TTC549 (cell line): ENCODE data around the gene KIF21A.

ENCODE experiments used
- FAIRE-seq: peaks from 2 replicates; lab custom pipeline; 2012; peaks lifted over from hg19 to GRCh38; lab: Jason Lieb, UNC

The KIF21A gene

DNA sequence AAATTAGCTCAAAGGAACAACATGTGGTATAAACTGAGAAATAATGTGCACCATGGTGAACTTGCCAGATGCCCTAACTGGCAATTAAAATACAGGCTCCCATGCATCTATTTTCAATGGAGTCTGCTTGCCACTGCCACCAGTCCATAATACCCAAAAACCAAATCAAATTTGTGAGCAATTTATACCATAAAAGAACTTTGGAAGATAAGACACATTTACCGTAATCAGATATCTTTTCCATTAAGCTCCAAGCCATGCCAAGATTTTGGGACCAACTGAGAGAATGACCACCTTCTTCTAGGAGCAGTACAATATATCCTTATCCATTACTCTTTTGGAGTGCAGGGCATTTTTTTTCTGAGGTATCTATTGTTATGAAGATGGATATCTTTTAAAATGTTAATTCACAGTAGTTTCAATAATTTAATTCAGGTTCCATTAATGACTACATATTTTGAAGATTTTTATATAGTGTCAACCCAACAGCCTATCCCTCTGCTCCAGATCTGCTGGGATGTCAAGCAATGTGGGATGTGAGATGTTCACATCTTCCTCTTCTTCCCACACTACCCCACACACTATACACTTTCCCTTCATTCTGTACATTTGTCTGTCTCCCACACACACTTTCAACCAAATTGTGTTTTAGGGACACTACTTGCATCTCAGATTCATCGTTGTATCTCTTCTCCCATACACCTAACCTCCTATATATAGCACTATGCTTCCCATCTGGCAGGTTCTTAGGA, 53.3 kb downstream of the KIF21A start:
- FAIRE-seq = no peak

DNA sequence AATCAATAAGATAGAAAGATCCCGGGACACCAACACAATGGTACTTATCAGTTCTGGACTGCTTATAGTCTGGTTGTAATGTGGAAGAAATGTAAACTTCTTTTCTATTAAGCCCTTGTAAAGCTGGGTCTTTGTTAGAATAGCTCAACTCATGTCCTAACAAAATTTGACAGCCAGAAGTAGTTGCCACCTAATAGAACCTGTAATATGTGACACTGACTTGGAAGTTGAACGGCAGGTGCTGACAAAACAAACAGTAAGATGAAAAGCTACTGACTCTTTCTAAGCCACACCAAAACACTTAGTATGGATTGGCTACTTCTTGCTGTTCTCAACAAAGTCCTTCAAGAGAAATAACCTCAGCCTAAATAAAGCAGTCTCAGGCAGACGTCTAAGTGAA, 56.6 kb downstream of the KIF21A start:
- FAIRE-seq = no peak

DNA sequence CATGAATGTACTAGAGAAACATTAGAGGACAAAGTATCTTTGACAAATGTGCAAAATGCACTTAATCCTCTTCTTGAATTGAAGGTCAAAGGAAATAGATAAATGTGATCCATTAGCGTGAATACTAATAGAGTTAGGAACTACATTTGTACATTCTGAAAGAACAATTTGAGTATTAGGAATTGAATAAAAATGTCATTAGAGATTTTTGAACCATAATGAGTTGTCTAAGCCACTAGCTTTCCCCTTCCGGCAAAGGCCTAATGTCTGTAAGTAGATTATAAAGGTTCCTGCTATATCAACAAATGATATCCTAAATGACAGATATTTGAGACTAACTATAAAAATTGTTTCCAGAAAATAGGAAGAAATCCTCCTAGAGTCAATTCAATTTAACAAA, 59.8 kb downstream of the KIF21A start:
- FAIRE-seq = no peak

DNA sequence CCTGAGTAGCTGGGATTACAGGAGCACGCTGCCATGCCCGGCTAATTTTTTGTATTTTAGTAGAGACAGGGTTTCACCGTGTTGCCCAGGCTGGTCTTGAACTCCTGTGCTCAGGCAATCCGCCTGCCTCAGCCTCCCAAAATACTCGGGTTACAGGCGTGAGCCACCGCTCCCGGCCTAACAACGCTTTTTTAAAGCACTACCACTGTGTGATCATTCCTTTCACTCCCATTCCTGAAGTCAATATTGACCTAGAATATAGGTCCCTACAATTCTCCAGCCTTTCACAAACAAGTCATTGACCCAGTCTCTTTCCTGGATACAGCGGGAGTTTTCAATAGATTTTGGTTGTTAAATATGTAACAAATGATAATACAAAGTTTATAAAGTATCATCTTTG, 62.8 kb downstream of the KIF21A start:
- FAIRE-seq = no peak

DNA sequence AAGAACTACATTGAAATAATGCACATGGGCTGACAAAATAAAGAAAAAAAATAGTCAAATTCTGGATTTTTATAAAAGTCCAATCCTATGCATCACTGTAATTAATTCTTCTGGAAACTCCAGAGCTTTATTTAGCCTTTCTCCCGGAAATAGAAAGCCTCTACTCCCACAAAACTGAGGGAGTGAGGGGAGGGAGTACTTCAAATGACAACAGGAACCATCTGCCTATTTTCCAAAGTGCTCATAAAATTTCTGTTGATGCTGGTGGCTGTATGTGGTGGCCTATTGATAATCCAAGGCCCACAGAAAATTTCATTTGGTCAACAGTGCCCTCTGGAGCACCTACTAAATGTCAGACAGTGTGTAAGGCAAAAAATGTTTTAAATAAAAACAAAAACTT, 64.6 kb downstream of the KIF21A start:
- no peak for FAIRE-seq

DNA sequence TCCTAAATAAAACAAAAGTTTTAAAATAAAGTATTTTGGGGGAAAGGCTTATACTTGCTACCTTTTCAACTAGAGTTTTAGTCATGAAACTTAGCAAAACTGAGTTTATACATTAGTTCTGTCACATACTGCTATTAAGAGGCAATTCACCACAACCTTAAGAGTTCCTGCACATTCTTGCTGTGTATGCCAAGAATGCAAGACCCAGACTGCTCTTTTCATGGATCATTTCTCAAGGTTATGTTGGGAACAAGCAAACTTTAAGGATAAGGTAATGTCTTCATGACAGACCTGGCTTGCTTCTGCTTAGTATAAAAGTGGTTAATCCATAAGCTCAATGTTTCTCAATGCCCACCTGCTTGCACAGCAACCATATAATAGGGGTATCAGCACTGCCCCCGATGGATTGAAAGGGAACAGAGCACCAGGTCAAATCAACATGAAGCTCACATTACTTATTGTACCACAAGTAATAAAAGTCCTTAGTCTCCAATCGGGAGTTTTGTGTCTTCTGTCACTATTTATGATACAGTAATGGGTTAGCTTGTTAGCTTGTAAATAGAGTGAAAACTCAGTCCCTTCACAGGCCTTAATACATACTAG, 67.6 kb downstream of the KIF21A start:
- no peak for FAIRE-seq

DNA sequence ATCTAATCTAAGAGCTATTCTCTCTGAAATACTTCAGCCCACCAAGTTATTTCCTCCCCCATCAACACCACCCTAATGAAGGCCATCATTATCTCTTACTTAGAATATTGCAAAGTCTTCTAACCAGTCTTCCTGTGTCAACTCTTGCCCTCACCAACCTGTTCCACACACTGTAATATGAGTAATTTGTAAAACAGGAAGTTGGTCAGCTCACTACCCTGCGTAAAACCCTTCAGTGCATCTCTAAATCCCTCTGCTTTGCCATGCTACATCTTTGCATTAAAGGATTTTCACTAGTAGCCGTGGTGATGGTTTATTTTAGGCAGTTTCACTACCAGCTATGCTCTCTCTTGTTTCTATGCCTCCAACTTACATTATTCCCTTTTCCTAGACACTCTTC, 70.0 kb downstream of the KIF21A start:
- FAIRE-seq = no peak

DNA sequence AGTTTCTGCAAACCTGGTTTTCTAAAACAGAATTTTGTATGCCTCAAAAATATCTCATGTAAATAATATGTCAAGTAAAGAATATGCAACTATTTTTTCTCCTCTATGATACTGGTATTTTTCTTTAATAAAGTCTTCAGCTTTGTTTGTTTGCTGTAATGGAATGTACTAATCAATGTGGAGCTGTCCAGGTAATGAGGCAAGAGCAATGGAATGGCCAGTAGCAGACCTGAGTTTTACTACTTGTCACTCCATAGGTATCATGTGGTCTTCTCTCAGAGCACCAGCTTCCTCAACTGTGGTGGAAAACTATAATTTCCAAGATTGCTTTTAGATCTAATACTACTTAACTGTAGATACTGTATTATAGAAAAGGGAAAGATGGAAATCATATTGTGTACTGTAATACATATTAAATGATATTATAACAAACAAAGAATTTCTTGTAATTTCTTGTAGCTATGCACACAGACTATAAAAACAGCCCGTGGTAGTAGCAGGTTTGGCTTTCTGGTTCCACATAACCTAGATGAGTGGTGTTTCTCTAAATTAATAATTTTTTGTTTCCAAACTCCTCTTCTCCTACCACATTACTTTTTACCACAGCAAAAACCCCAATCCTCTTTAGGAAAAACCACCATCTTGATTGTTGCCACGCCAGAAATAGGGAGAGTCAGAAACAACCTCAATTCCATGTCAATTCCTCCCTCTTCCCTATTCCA, 70.6 kb downstream of the KIF21A start:
- FAIRE-seq = no peak

DNA sequence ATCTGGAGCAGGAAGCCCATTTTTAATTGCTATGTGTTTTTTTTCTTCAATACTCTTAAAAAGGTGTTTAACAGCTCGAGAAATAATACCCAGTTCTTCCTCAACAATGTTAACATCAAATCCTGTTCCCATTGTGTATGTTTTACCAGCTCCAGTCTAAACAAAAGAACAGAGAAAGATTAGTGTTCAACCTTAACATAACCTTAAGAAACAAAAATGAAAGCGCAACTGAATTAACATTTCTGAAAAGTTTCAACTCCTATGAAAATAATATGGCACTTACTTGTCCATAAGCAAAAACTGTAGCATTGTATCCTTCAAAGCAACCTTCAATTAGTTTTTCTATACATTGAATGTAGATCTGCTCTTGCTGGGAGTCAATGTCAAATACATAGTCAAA, 73.2 kb downstream of the KIF21A start:
- no peak for FAIRE-seq

DNA sequence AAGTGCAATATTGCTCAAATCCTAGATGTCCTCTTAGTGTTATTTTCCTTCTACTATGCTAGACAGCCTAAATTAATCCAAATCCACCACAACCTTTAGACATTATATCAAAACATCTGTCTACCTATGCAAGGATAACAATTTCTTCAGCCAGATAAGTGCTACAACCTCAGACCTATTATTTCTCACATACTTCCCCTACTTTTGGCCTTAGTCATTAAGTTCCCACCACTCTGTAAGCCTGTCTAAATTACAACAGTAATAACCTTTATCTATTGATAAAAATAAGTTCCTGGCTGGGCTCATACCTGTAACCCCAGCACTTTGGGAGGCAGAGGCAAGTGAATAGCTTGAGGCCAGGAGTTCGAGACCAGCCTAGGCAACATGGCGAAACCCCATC, 74.0 kb downstream of the KIF21A start:
- FAIRE-seq = no peak

DNA sequence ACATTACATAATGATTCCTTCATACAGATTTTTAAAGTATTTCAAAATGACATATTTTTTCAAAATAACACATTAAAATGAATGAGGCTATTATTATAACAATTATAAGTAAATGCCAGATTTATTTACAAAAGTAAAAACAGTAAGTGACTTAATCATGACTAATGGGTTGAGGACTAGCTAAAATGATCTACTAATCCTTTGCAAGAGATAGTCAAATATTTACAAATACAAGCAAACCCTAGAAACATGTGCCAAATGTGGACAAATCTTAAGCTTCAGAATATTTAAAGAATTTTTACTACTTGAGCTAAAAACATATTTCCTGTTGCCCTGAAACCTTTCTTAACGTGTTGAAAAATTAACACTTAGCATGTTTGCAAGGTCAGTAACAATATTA, 74.8 kb downstream of the KIF21A start:
- no peak for FAIRE-seq

DNA sequence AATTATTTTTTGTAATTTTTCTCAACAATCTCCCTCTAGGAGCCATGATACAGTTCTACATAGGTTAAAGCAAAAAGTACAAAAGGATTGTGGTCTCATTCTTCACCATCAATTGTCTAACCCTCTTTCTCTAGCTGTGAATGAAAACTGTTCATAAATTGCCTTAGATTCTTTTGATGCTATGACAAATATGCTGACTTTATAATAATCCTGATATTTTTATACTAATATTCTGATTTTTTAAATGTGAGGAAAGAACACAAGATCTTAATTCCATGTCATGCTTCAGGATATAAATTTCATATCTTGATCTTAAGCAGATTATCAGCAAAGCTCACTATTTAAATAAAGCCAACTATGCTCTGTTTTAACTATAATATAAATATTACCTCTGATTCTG, 75.4 kb downstream of the KIF21A start:
- FAIRE-seq = no peak

DNA sequence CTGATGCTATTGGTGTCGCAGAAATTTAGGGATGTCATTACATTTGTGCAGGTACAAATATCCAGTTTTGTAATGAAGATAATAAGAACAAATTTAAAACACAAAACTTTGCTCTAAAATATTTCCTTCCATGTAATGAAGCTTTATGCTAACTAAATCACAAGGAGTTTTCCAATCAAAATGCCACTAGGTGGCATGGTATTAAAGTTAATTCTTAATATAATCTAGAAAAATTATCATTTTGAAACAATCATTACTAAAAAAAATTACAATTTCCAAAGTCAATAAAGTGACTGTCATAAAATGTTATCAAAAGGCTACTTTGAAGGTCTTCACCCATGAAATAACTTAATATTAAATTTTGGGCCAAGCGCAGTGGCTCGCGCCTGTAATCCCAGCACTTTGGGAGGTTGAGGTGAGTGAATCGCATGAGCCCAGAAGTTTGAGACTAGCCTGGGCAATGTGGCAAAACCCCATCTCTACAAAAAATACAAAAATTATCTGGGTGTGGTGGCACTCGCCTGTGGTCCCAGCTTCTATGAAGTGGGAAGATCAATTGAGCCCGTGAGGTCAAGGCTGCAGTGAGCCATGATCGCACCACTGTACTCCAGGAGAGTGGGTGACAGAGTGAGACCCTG, 77.4 kb downstream of the KIF21A start:
- no peak for FAIRE-seq

DNA sequence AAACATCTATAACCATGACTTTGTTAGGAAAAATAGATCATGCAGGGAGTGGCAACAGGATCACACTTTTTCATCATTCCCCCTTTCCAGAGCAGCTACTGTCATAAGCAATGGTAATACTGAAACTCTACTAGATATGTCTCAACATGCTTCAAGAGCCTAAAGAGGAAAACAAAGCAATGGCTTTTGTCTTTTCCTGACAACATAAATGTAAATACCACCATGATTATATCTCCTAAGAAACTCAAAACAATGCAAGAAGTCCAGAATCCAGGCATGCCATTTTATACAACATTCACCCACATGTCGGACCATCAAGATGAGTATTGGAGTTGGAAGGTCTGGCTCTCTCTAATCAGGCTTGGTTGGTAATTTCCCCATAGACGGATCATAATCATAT, 78.7 kb downstream of the KIF21A start:
- no peak for FAIRE-seq

DNA sequence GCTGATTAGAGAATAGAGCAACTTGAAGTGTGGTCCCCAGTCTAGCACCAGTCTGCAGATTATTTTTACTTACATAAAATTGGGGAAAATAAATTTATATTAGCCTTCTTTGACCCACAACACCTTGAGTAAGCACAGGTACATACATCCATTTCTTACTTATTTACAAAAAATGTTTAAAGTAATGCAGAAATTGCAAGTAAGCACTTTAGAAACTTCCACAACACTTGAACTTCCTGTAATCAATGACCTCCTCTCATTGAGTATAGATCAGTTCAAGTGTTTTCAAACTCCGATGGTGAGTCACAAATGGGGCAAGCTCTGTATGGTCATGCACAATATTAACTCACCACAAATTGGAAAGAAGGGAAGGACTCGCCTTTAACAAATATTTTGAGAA, 83.3 kb downstream of the KIF21A start:
- FAIRE-seq = no peak

DNA sequence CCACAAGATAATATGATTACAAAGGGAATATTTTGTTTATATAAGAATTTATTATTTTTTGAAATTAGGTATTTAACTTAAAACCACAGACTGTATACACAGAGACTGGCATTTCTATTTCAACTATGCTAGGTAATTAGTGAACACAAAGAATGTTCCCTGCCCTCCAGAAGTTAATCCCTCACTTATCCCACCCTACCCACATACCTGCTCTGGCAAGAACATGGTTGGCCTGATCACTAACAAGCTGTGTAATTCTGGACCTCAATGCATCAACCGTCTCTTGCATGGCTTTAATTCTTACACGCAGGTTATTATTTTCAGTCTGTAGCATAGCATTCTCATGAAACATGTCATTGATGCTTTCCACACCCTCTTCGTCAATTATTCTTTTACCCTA, 85.9 kb downstream of the KIF21A start:
- FAIRE-seq = no peak

DNA sequence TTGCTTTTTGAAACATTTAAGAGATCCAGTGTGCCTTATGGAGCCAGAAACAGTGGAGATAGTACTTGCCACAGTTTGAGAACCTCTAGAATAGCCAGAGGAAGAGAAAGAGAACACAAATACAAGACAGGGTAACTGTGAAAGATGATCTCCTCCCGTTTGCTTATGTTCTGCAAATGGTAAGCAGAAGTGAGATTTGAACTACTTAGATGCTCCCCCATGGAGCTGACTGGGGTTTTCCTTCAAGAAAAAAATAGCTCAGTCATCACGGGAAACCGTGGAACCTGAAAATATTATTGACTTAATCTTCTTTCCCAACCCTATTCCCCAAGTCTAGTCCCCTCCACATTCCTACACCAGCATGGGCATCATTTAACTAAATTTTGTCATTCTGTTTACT, 87.1 kb downstream of the KIF21A start:
- no peak for FAIRE-seq

DNA sequence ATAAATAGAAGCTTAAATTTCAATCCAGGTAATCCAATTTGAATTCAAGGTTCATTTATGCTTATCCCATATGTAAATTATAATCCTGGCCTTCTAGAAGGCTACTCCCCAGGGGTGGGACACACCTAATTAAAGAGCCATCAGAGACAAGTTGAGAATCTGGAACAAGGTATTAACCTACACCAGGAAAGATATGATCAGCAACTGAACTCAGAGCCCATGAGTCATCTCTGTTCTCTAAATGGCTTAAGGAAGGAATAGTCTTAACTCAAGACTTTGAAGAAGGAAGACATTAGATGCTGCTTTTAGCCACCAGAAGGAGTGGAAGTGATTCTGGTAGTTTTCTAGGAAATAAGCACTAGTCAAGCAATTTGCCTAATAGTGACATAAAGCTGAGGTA, 88.0 kb downstream of the KIF21A start:
- FAIRE-seq = no peak

DNA sequence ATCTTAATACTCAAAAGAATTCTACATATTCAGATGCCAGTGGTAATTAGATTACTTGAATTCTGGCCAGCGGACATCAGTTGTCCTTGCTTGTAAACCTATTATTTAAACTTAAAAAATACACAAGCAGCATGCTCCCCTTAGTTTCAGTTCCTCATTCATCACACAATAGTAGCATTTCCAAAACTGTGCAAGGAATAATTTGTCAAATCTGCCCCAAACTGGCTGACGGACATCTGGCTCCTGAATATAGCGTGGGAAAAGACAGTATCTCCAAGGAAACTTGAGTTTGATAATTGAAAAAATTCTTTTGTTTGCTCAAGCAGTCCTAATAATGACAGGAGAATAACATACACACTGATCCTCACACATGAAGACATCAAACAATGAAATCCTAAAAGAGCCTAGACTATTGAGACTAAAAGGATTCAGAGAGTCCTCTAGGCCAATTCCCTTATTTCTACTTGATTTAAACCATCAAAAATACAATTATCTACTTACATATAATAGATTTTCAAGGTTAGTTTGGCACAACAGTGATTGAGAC, 90.4 kb downstream of the KIF21A start:
- no peak for FAIRE-seq

DNA sequence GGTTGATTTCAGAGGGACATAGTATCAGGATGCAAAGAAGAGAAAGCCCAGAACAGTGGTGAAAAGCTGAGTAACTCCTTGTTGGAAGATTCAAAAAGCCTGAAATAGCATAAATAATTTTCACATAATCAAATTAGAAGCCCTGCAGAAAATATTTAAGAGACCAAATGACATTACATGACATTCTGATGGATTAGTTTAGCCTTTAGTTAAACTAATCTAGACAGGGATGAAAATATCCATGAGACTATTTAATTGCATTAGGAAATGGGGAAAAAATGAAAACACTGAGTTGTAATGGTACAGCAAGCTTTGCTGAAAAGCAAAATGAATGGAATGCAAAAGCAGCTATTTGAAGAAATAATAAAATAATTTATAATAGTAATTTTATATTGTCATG, 91.8 kb downstream of the KIF21A start:
- no peak for FAIRE-seq

DNA sequence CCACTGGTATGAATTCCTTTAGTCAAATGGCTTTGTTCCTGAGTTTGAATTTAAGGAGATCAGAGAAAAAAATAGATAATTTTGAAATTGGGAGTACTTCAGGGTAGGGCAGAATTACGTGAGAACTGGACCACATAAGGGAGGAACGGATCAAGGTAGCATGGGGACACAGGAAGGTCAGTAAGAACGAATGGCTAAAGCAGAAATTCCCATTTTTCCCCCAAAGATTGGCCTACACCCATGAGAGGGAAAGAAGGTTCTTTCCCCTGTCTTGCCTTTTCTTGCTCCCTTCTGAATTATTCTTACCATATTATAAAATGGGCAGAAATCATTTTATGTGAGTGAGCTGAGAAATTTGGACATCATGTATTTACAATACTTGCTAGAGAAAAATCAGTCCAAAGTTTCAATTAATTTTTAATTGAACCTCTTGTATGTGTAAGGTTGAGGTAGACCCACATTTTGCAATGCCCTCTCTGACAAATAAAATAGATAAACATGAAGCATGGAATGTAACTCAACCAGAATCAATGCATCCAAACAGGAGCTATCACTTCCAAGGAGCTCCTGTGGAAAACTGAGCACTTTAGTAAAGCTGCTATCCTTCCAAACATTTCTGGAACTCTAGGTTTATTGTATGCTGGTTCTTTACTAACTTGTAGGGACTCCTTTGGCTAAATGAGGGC, 93.8 kb downstream of the KIF21A start:
- no peak for FAIRE-seq

DNA sequence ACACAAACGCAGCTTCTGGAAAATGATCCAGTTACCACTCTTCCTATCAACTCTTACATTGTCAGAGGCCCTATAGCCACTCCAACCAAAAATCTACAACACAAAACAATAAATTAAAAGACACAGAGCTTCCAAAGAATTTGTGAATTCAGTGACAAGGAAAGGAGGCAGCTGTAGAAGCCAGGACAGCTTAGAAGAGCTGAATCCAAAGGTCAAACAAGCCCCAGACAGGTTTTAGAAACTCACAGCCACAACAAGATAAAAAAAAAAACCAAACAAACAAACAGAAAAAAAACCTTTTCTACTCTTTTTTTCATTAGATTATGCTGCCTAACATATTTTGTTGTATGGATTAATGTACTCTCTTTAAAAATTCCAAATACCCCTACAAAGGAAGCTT, 94.4 kb downstream of the KIF21A start:
- FAIRE-seq = no peak
